ENCODE data around the gene CHRNA9. TPM values are rescaled to one million over a fixed set of nuclear protein-coding genes. Genes with fewer than 3 reads are reported as not detected.
"Not testable (repeated sequence)": the region's sequence is repeated elsewhere in the genome, so short reads cannot be mapped to it uniquely, and the experiment has no call there.

The CHRNA9 gene
- total RNA-seq, 2 donors from 2014 or later = not detected

- Histone ChIP-seq H3K9me3 (no peaks in the 10 kb centered on the region), H3K4me1 (no peaks in the 10 kb centered on the region), H3K36me3 (no peaks in the 10 kb centered on the region), H3K4me3 (no peak overlapping the region), H3K27me3 (no peaks in the 10 kb centered on the region), H3K27ac (no peak overlapping the region)
- DNase-seq (ENCODE audit: low spot score) = no peak
- TF ChIP-seq, protein P1, sequence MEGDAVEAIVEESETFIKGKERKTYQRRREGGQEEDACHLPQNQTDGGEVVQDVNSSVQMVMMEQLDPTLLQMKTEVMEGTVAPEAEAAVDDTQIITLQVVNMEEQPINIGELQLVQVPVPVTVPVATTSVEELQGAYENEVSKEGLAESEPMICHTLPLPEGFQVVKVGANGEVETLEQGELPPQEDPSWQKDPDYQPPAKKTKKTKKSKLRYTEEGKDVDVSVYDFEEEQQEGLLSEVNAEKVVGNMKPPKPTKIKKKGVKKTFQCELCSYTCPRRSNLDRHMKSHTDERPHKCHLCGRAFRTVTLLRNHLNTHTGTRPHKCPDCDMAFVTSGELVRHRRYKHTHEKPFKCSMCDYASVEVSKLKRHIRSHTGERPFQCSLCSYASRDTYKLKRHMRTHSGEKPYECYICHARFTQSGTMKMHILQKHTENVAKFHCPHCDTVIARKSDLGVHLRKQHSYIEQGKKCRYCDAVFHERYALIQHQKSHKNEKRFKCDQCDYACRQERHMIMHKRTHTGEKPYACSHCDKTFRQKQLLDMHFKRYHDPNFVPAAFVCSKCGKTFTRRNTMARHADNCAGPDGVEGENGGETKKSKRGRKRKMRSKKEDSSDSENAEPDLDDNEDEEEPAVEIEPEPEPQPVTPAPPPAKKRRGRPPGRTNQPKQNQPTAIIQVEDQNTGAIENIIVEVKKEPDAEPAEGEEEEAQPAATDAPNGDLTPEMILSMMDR (IDR thresholded peaks at IDR 0.05) = no peak
Observed at GRCh38 chr4:40389986-40390385, 54.9 kb downstream of the CHRNA9 start.

DNA sequence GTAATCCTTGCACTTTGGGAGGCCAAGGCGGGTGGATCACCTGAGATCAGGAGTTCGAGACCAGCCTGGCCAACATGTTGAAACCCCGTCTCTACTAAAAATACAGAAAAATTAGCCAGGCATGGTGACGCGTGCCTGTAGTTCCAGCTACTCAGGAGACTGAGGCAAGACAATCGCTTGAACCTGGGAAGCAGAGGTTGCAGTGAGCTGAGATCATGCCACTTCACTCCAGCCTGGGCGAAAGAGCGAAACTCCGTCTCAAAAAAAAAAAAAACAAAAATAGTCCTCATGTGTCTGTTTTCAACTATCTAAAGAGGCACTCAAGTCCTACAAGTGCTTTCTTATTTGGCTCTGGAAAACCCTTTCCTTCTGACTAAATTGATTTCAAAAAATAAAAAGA, 57.1 kb downstream of the CHRNA9 start:
- not testable (repeated sequence) for H3K9me3 ChIP-seq, H3K27me3 ChIP-seq

GRCh38 chr4:40394236-40394635, 59.1 kb downstream of the CHRNA9 start:
- TF ChIP-seq, protein P1 (IDR thresholded peaks at IDR 0.05) = no peak
- Histone ChIP-seq H3K27ac (no peak overlapping the region), H3K4me3 (no peak overlapping the region), H3K4me1 (peaks cover 0 to 6% of the 10 kb centered on the region in 2 donors), H3K27me3 (no peaks in the 10 kb centered on the region), H3K36me3 (no peaks in the 10 kb centered on the region), H3K9me3 (no peaks in the 10 kb centered on the region)
- DNase-seq (ENCODE audit: low spot score) = no peak

More for the DNA sequence above, 57.1 kb downstream of the CHRNA9 start:
- H3K36me3 ChIP-seq; H3K4me3 ChIP-seq; H3K27ac ChIP-seq; H3K4me1 ChIP-seq; DNase-seq (ENCODE audit: low spot score): not testable (repeated sequence)

DNA sequence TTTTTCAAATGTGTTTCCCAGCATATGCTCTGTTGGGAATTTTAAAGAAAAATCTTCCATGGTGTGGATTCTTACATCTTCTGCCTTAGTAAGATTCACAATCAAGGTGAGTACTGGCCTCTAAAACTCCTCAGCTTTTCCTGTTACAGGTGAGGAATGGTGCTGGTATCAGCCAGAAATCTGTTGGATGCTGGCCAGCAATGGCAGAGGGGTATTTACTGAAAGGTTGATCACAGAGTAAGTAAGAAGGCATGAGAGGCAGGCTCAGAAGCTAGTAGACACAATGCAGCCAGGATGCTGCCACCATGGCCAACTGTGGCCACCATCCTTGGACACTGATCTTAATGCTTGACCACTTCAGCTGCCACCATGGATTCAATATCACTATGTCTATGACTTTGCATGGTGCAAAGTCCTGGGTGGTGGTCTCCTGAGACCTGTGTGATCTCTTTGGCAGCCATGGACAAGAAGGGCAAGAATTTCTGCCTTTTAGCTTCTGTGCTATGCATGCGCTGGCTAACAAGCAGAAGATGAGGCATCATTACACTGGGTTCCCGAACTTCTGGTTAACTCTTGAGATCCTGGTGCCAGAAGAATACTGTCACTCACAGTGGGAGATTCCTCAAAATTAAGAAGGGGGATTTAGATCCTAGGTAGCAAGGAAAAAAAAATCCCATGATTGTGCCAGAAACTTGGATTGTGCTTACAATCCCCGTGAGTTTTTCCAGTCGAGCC, 60.2 kb downstream of the CHRNA9 start:
- no peak overlapping the region for H3K4me3 ChIP-seq
- TF ChIP-seq, protein P1 (IDR thresholded peaks at IDR 0.05) = no peak
- H3K4me1 ChIP-seq = peaks cover 0 to 6% of the 10 kb centered on the region in 2 donors
- no peaks in the 10 kb centered on the region for H3K9me3 ChIP-seq
- H3K27me3 ChIP-seq = no peaks in the 10 kb centered on the region
- no peak overlapping the region for H3K27ac ChIP-seq
- DNase-seq (ENCODE audit: low spot score) = no peak
- no peaks in the 10 kb centered on the region for H3K36me3 ChIP-seq

GRCh38 chr4:40395908-40396793, 61.0 kb downstream of the CHRNA9 start:
- Histone ChIP-seq H3K4me3 (no peak overlapping the region), H3K27me3 (no peaks in the 10 kb centered on the region), H3K4me1 (peaks cover 0 to 6% of the 10 kb centered on the region in 2 donors), H3K27ac (no peak overlapping the region), H3K9me3 (no peaks in the 10 kb centered on the region), H3K36me3 (no peaks in the 10 kb centered on the region)
- no peak for DNase-seq (ENCODE audit: low spot score)
- TF ChIP-seq, protein P1 (IDR thresholded peaks at IDR 0.05) = no peak

DNA sequence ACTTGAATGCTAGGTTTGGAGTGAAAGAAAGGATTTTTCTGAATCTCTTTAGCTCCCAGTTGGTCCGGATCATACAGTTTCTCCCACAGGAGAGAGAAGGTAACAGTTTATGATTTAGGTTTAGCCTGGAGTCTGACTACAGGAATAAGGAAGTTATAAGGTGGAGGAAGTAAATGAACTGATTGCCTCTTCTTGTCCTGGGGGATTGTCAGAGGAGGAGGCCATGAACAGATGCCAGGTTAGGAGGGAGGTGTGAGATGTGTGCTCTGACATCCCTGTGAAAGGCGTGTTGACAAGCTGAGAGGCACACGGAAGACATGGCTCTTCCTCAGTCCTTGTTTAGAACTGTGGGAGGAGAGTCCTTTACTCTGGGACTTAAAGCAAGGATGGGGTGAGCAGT, 64.4 kb downstream of the CHRNA9 start:
- Histone ChIP-seq H3K36me3 (no peaks in the 10 kb centered on the region), H3K27me3 (no peaks in the 10 kb centered on the region), H3K9me3 (no peaks in the 10 kb centered on the region), H3K4me1 (peaks cover 0 to 6% of the 10 kb centered on the region in 2 donors), H3K4me3 (no peak overlapping the region), H3K27ac (no peak overlapping the region)
- TF ChIP-seq, protein P1 (IDR thresholded peaks at IDR 0.05) = no peak
- no peak for DNase-seq (ENCODE audit: low spot score)
